Measurements from ENCODE around the gene C10orf53. TPM values are rescaled to one million over a fixed set of nuclear protein-coding genes. Genes with fewer than 3 reads are reported as not detected.

Gene C10orf53
- polyA plus RNA-seq, 1 of the 3 experiments (the other 2 are of a cell fraction) = not detected

- Histone ChIP-seq H3K4me2 (no peak overlapping the region), H3K9ac (no peak overlapping the region), H3K79me2 (ENCODE audit: insufficient read depth) (no peaks in the 10 kb centered on the region), H3K27me3 (ENCODE audit: insufficient read depth) (no peaks in the 10 kb centered on the region), H3K36me3 (replicated peaks in 1 of 2; ENCODE audit: control insufficient read depth in 1 of 2, insufficient read depth in 2 of 2, low read length in 1 of 2) (no peaks in the 10 kb centered on the region), H3K9me3 (no peaks in the 10 kb centered on the region), H3K4me1 (ENCODE audit: control insufficient read depth in 1 of 2, insufficient read depth in 2 of 2, low read depth in 1 of 2, low read length in 1 of 2) (no peaks in the 10 kb centered on the region; a peak in 1 of 4 replicates), H3K27ac (ENCODE audit: low read depth in 2 of 2, low read length in 1 of 2) (no peak overlapping the region), H3K9me2 (no peaks in the 10 kb centered on the region), H3F3A (replicated peaks; ENCODE audit: insufficient read depth) (no peaks in the 10 kb centered on the region), H2AFZ (ENCODE audit: low read depth) (no peak overlapping the region), H4K20me1 (ENCODE audit: insufficient read depth) (no peaks in the 10 kb centered on the region), H3K4me3 (ENCODE audit: low read depth in 2 of 2, low read length in 1 of 2) (no peak overlapping the region)
- 43% methylated on average over 3 of the region's 3 CpGs for WGBS (ENCODE audit: low lambda C conversion rate)
- no peak for DNase-seq
- POLR2A ChIA-PET = no interaction called here
- CTCF ChIA-PET = interaction anchor here (1.2 to 1.6 kb wide), 3 partner anchors 19 to 115 kb away, joined by 3 to 4 read pairs (median 3); no protein-coding TSS in a partner anchor
- TF ChIP-seq ELF1 (IDR thresholded peaks at IDR 0.05) = no peak
- TF ChIP-seq, protein P1, sequence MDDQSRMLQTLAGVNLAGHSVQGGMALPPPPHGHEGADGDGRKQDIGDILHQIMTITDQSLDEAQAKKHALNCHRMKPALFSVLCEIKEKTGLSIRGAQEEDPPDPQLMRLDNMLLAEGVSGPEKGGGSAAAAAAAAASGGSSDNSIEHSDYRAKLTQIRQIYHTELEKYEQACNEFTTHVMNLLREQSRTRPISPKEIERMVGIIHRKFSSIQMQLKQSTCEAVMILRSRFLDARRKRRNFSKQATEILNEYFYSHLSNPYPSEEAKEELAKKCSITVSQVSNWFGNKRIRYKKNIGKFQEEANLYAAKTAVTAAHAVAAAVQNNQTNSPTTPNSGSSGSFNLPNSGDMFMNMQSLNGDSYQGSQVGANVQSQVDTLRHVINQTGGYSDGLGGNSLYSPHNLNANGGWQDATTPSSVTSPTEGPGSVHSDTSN (IDR thresholded peaks at IDR 0.05) = no peak
Observed at GRCh38 chr10:49707585-49707984, 28.1 kb downstream of the C10orf53 start.

DNA sequence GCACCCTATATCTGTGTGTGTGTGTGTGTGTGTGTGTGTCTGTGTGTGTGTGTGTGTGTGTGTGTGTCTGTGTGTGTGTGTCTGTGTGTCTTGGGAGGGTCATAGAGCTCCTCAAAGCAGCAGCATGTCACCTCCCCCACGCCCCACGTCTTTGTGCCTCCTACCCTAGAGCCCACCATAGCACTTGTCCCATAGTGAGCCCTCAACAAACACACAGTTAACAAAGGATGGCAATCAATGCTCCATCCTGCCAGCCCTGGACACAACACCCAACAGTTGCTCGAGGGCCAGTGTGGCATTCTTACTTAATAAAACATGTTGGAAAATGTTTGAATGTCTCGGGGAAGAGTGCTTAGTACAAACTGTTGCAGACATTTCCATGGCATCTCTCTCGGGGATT lies 30.5 kb downstream of the C10orf53 start:
- Histone ChIP-seq H4K20me1 (ENCODE audit: insufficient read depth) (no peaks in the 10 kb centered on the region), H3F3A (replicated peaks; ENCODE audit: insufficient read depth) (no peaks in the 10 kb centered on the region), H3K4me1 (ENCODE audit: control insufficient read depth in 1 of 2, insufficient read depth in 2 of 2, low read depth in 1 of 2, low read length in 1 of 2) (no peaks in the 10 kb centered on the region; a peak in 1 of 4 replicates), H2AFZ (ENCODE audit: low read depth) (no peak overlapping the region), H3K4me3 (ENCODE audit: low read depth in 2 of 2, low read length in 1 of 2) (no peak overlapping the region), H3K4me2 (no peak overlapping the region), H3K36me3 (replicated peaks in 1 of 2; ENCODE audit: control insufficient read depth in 1 of 2, insufficient read depth in 2 of 2, low read length in 1 of 2) (no peaks in the 10 kb centered on the region), H3K79me2 (ENCODE audit: insufficient read depth) (no peaks in the 10 kb centered on the region), H3K9me3 (no peaks in the 10 kb centered on the region), H3K9ac (no peak overlapping the region), H3K9me2 (no peaks in the 10 kb centered on the region), H3K27ac (ENCODE audit: low read depth in 2 of 2, low read length in 1 of 2) (no peak overlapping the region), H3K27me3 (ENCODE audit: insufficient read depth) (no peaks in the 10 kb centered on the region)
- CTCF ChIA-PET = no interaction called here
- POLR2A ChIA-PET = no interaction called here
- TF ChIP-seq JUND (IDR thresholded peaks at IDR 0.05) (no peak), IRF3 (IDR thresholded peaks at IDR 0.05; ENCODE audit: low read depth, low read length) (no peak), ELF1 (IDR thresholded peaks at IDR 0.05) (no peak), USF2 (IDR thresholded peaks at IDR 0.05; ENCODE audit: borderline replicate concordance, low read depth, low read length) (no peak), NFIC (IDR thresholded peaks at IDR 0.05; ENCODE audit: borderline replicate concordance) (no peak), RXRA (IDR thresholded peaks at IDR 0.05; ENCODE audit: borderline replicate concordance, low read depth) (no peak), RFX5 (IDR thresholded peaks at IDR 0.05; ENCODE audit: low read length) (no peak), TCF12 (IDR thresholded peaks at IDR 0.05) (no peak), GATA2 (CRISPR knock-in tag; IDR thresholded peaks at IDR 0.05) (no peak), CHD2 (IDR thresholded peaks at IDR 0.05; ENCODE audit: low read length, partially characterized antibody) (no peak), TAF1 (IDR thresholded peaks at IDR 0.05; ENCODE audit: borderline replicate concordance, low read depth, low read length) (no peak), MXI1 (IDR thresholded peaks at IDR 0.05; ENCODE audit: low read depth, low read length) (no peak), GABPA (IDR thresholded peaks at IDR 0.05; ENCODE audit: low read depth) (no peak)
- TF ChIP-seq, protein P2, sequence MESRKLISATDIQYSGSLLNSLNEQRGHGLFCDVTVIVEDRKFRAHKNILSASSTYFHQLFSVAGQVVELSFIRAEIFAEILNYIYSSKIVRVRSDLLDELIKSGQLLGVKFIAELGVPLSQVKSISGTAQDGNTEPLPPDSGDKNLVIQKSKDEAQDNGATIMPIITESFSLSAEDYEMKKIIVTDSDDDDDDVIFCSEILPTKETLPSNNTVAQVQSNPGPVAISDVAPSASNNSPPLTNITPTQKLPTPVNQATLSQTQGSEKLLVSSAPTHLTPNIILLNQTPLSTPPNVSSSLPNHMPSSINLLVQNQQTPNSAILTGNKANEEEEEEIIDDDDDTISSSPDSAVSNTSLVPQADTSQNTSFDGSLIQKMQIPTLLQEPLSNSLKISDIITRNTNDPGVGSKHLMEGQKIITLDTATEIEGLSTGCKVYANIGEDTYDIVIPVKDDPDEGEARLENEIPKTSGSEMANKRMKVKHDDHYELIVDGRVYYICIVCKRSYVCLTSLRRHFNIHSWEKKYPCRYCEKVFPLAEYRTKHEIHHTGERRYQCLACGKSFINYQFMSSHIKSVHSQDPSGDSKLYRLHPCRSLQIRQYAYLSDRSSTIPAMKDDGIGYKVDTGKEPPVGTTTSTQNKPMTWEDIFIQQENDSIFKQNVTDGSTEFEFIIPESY (IDR thresholded peaks at IDR 0.05; ENCODE audit: borderline replicate concordance, low read depth) = no peak
- TF ChIP-seq, protein P1 (IDR thresholded peaks at IDR 0.05) = no peak
- DNase-seq = no peak
- WGBS (ENCODE audit: low lambda C conversion rate) = 52% methylated on average over 3 of the region's 5 CpGs
